HepG2 (cell line): Measurements from ENCODE around the gene TFCP2L1. TPM values are rescaled to one million over a fixed set of nuclear protein-coding genes. Genes with fewer than 3 reads are reported as not detected.

Experiments used
- ATAC-seq: fragments of 200-7000 bp; cut with Tn5 transposase; 3 replicates; pipeline ENCODE4 v1.9.1; 2020; ENCODE audit warnings: mild to moderate bottlenecking, moderate library complexity
- BruUV-seq: library from RNA; stranded (reverse); fragments of 400-500 nt; replicated peaks from 2 replicates; lab custom pipeline; 2021; lab: Mats Ljungman, UMichigan
- CTCF ChIA-PET: fragments of 300-600 bp; formaldehyde crosslinking; extraction: SDS; loops from one replicate; lab custom pipeline; 2021; ENCODE audit warnings: low total read pairs, inconsistent platforms, low intra/inter-chr PET ratio; lab: Yijun Ruan, JAX
- POLR2A ChIA-PET: fragments of 350-600 bp; sonication (Branson Sonifier 250); formaldehyde crosslinking; loops from one replicate; lab custom pipeline; 2020; ENCODE audit warnings: antibody characterized with exemption, inconsistent platforms; lab: Yijun Ruan, JAX
- DNase-seq: peaks from one replicate; pipeline ENCODE4 v3.0.0-alpha.2; 2015; ENCODE audit warnings: low spot score
- FAIRE-seq: peaks from 3 replicates; lab custom pipeline; 2011; peaks lifted over from hg19 to GRCh38; lab: Jason Lieb, UNC
- H2AFZ ChIP-seq: one replicate; pipeline ENCODE4 v1.6.1; 2011; ENCODE audit warnings: low read length, inconsistent platforms
- H3K27ac ChIP-seq: fragments of 300-600 bp; 3 replicates; pipeline ENCODE4 v1.8.0; 2011; ENCODE audit warnings: mixed run types, mild to moderate bottlenecking, mixed read lengths, low read length, inconsistent platforms; ENCODE audit not compliant: insufficient read depth; ENCODE audit errors: extremely low read length
- H3K27me3 ChIP-seq, 2 experiments: fragments of 200-600 bp in 1 of 2; 2 replicates in 1 of 2; 3 replicates in 1 of 2; pipeline versions ENCODE4 v1.6.0 to v1.8.0; 2011; ENCODE audit warnings: low read length in 2 of 2, mild to moderate bottlenecking in 2 of 2, moderate library complexity in 2 of 2, inconsistent platforms in 1 of 2; ENCODE audit not compliant: insufficient read depth in 2 of 2, control insufficient read depth in 1 of 2
- H3K36me3 ChIP-seq, 2 experiments: fragments of 200-600 bp in 1 of 2; replicated peaks in 1 of 2; 2 replicates in 1 of 2; 3 replicates in 1 of 2; pipeline versions ENCODE4 v1.5.1 to v1.8.0; 2011; ENCODE audit warnings: low read length in 2 of 2, inconsistent platforms in 1 of 2; ENCODE audit not compliant: insufficient read depth in 2 of 2, control insufficient read depth in 1 of 2
- H3K4me1 ChIP-seq: 2 replicates; pipeline ENCODE4 v1.5.1; 2012; ENCODE audit warnings: low read length, inconsistent platforms; ENCODE audit not compliant: insufficient read depth
- H3K4me2 ChIP-seq: 2 replicates; pipeline ENCODE4 v1.6.0; 2011; ENCODE audit warnings: low read depth, low read length, inconsistent platforms
- H3K4me3 ChIP-seq, 3 experiments: fragments of 200-600 bp in 1 of 3; sonication (generic), shearing (Covaris generic) in 1 of 3; replicated peaks in 1 of 3; 2 replicates each; pipeline ENCODE4 v1.5.1; 2011 to 2016; ENCODE audit warnings: low read length in 3 of 3, inconsistent platforms in 2 of 3, low read depth in 2 of 3, mild to moderate bottlenecking in 2 of 3, control low read depth in 1 of 3, mixed read lengths in 1 of 3; ENCODE audit not compliant: insufficient read depth in 1 of 3
- H3K79me2 ChIP-seq: one replicate; pipeline ENCODE4 v1.6.1; 2011; ENCODE audit warnings: low read length, inconsistent platforms; ENCODE audit not compliant: insufficient read depth
- H3K9ac ChIP-seq: 2 replicates; pipeline ENCODE4 v1.6.0; 2011; ENCODE audit warnings: mild to moderate bottlenecking, low read depth, low read length, inconsistent platforms; ENCODE audit not compliant: insufficient read depth
- H3K9me3 ChIP-seq: 2 replicates; pipeline ENCODE4 v1.5.1; 2012; ENCODE audit warnings: mild to moderate bottlenecking, low read length
- H4K20me1 ChIP-seq: 2 replicates; pipeline ENCODE4 v1.6.0; 2011; ENCODE audit warnings: inconsistent platforms, mild to moderate bottlenecking, low read length, moderate library complexity; ENCODE audit not compliant: insufficient read depth
- DNMT3B ChIP-seq: conservative IDR thresholded peaks from 2 replicates; pipeline ENCODE4 v1.6.1; 2016; ENCODE audit warnings: missing biosample characterization, control low read depth
- GPN1 ChIP-seq: sonication (generic); formaldehyde crosslinking; IDR thresholded peaks from 2 replicates; pipeline ENCODE4 v1.5.1; 2020; ENCODE audit warnings: missing genetic modification reagents, borderline replicate concordance
- IKZF4 ChIP-seq: sonication (generic); formaldehyde crosslinking; IDR thresholded peaks from 2 replicates; pipeline ENCODE4 v1.5.1; 2020; ENCODE audit warnings: borderline replicate concordance, mild to moderate bottlenecking, low read depth, missing genetic modification reagents; ENCODE audit errors: not compliant biosample characterization
- KDM5B ChIP-seq: sonication (generic); formaldehyde crosslinking; IDR thresholded peaks from 2 replicates; pipeline ENCODE4 v1.4.0; 2020; ENCODE audit warnings: missing genetic modification reagents, mild to moderate bottlenecking, borderline replicate concordance
- RBM22 ChIP-seq: fragments of 200-400 bp; formaldehyde crosslinking; optimal IDR thresholded peaks from 2 replicates; pipeline ENCODE3; 2017; ENCODE audit warnings: mild to moderate bottlenecking, low read length, moderate library complexity
- SATB2 ChIP-seq: sonication (generic); formaldehyde crosslinking; IDR thresholded peaks from 2 replicates; pipeline ENCODE4 v1.5.0; 2020; ENCODE audit warnings: missing genetic modification reagents
- SMARCC2 ChIP-seq: fragments of 450-650 bp; IDR thresholded peaks from 2 replicates; pipeline ENCODE4 v1.6.1; 2017; ENCODE audit warnings: antibody characterized with exemption, mild to moderate bottlenecking
- ZNF10 ChIP-seq: sonication (generic); formaldehyde crosslinking; IDR thresholded peaks from 2 replicates; pipeline ENCODE4 v1.4.0; 2020; ENCODE audit warnings: mild to moderate bottlenecking, low read depth, missing genetic modification reagents, borderline replicate concordance
- ZNF230 ChIP-seq: sonication (generic); formaldehyde crosslinking; IDR thresholded peaks from 2 replicates; pipeline ENCODE4 v1.4.0; 2020; ENCODE audit warnings: mild to moderate bottlenecking, missing genetic modification reagents
- ZNF557 ChIP-seq: sonication (generic); formaldehyde crosslinking; IDR thresholded peaks from 2 replicates; pipeline ENCODE4 v1.4.0; 2020; ENCODE audit warnings: missing genetic modification reagents
- ZNF607 ChIP-seq: sonication (generic); formaldehyde crosslinking; IDR thresholded peaks from 2 replicates; pipeline ENCODE4 v1.5.1; 2020; ENCODE audit warnings: missing genetic modification reagents, mild to moderate bottlenecking, borderline replicate concordance
- ZNF644 ChIP-seq: IDR thresholded peaks from 2 replicates; pipeline ENCODE4 v1.6.1; 2016; ENCODE audit warnings: low read depth
- ZNF672 ChIP-seq: sonication (generic); formaldehyde crosslinking; IDR thresholded peaks from 2 replicates; pipeline ENCODE4 v1.8.1; 2022; ENCODE audit warnings: missing genetic modification reagents
- WGBS: methylation state at CpG from one replicate; pipeline ENCODE4 v1.1.6; 2017; ENCODE audit warnings: low lambda C conversion rate; 5-methylcytosine and 5-hydroxymethylcytosine counted together
- in situ Hi-C: cut with HindIII; loops from 2 replicates; pipeline ENCODE4 v1.10.0; 2017; ENCODE audit warnings: low pct_unique_long_range_greater_than_20kb; ENCODE audit not compliant: extremely low pct_ligation_motif_present
- intact Hi-C: fragments of 100-400 bp; cut with micrococcal nuclease; formaldehyde crosslinking; loops from one replicate; pipeline ENCODE4 v1.10.0; 2022; ENCODE audit not compliant: unreplicated experiment
- polyA plus RNA-seq, 8 experiments: library from polyadenylated mRNA; depleted of rRNA in 3 of 8; stranded (reverse) in 7 of 8; unstranded in 1 of 8; fragments of >200 nt; fragmentation: Illumina TruSeq in 4 of 8; extraction: Trizol in 4 of 8; gene quantifications; 2 replicates each; pipeline versions ENCODE4 v1.2.1 to v1.2.3, GENCODE V29; 2011 to 2016; ENCODE audit warnings: low read depth in 4 of 8, missing spikeins in 1 of 8, mixed read lengths in 1 of 8; ENCODE audit not compliant: insufficient read depth in 1 of 8
- total RNA-seq, 5 experiments: library from RNA; depleted of rRNA; stranded (reverse); fragments of >200 nt; fragmentation: Illumina TruSeq; extraction: Trizol; gene quantifications; 2 replicates each; pipeline ENCODE4 v1.2.3, GENCODE V29; 2016; ENCODE audit warnings: low read depth in 1 of 5
- TF ChIP-seq, protein P1 (sequence below): sonication (generic); formaldehyde crosslinking; IDR thresholded peaks from 2 replicates; pipeline ENCODE4 v1.8.1; 2023; ENCODE audit warnings: missing genetic modification reagents, mild to moderate bottlenecking, borderline replicate concordance
- TF ChIP-seq, protein P2 (sequence below): sonication (generic); formaldehyde crosslinking; IDR thresholded peaks from 2 replicates; pipeline ENCODE4 v1.5.0; 2020; ENCODE audit warnings: missing genetic modification reagents, mild to moderate bottlenecking, borderline replicate concordance
- TF ChIP-seq, protein P3 (sequence below): sonication (generic); formaldehyde crosslinking; IDR thresholded peaks from 2 replicates; pipeline ENCODE4 v1.8.1; 2022; ENCODE audit warnings: low read depth, mild to moderate bottlenecking, missing genetic modification reagents
- TF ChIP-seq, protein P4 (sequence below): sonication (generic); formaldehyde crosslinking; IDR thresholded peaks from 2 replicates; pipeline ENCODE4 v1.9.0; 2021; ENCODE audit warnings: missing genetic modification reagents, mild to moderate bottlenecking, borderline replicate concordance

TFCP2L1 gene
- total and polyA plus RNA-seq, 2 of the 13 experiments (the other 11 are each of a cell fraction or from before 2014, with no cell fraction given) = under 0.01 TPM; not detected in 1

- CTCF ChIA-PET = no interaction called here
- H2AFZ ChIP-seq = no peak overlapping the region
- 22% methylated on average over 5 of the region's 7 CpGs for WGBS
- no peak for FAIRE-seq
- H3K4me2 ChIP-seq = no peak overlapping the region
- in situ Hi-C loops = no loop called here
- H3K27ac ChIP-seq = no peak overlapping the region
- H3K27me3 ChIP-seq = peaks cover 7 to 39% of the 10 kb centered on the region in 2 experiments
- no peak overlapping the region for H3K9ac ChIP-seq
- H3K9me3 ChIP-seq = peaks cover 7% of the 10 kb centered on the region; the same call in 1 of the 2 replicates
- no peak for ATAC-seq
- POLR2A ChIA-PET = no interaction called here
- H4K20me1 ChIP-seq = no peaks in the 10 kb centered on the region
- no peak overlapping the region for H3K4me3 ChIP-seq
- no peak for DNase-seq
- no peaks in the 10 kb centered on the region for H3K79me2 ChIP-seq
- no peaks in the 10 kb centered on the region for H3K36me3 ChIP-seq
- BruUV-seq = no TSS peak
- H3K4me1 ChIP-seq = no peaks in the 10 kb centered on the region
- intact Hi-C loops = no loop called here
- TF ChIP-seq KDM5B = no peak
- no peak for TF ChIP-seq ZNF557
- no peak for TF ChIP-seq ZNF644 (CRISPR knock-in tag)
- TF ChIP-seq, protein P1, sequence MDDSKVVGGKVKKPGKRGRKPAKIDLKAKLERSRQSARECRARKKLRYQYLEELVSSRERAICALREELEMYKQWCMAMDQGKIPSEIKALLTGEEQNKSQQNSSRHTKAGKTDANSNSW (CRISPR knock-in tag) = no peak
- no peak for TF ChIP-seq ZNF230 (CRISPR knock-in tag)
- TF ChIP-seq SATB2 (CRISPR knock-in tag) = no peak
- no peak for TF ChIP-seq ZNF607 (CRISPR knock-in tag)
- TF ChIP-seq SMARCC2 = no peak
- no peak for TF ChIP-seq ZNF10 (CRISPR knock-in tag)
- TF ChIP-seq RBM22 = no peak
- TF ChIP-seq ZNF672 (CRISPR knock-in tag) = no peak
- TF ChIP-seq, protein P2, sequence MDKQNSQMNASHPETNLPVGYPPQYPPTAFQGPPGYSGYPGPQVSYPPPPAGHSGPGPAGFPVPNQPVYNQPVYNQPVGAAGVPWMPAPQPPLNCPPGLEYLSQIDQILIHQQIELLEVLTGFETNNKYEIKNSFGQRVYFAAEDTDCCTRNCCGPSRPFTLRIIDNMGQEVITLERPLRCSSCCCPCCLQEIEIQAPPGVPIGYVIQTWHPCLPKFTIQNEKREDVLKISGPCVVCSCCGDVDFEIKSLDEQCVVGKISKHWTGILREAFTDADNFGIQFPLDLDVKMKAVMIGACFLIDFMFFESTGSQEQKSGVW = no peak
- TF ChIP-seq, protein P3, sequence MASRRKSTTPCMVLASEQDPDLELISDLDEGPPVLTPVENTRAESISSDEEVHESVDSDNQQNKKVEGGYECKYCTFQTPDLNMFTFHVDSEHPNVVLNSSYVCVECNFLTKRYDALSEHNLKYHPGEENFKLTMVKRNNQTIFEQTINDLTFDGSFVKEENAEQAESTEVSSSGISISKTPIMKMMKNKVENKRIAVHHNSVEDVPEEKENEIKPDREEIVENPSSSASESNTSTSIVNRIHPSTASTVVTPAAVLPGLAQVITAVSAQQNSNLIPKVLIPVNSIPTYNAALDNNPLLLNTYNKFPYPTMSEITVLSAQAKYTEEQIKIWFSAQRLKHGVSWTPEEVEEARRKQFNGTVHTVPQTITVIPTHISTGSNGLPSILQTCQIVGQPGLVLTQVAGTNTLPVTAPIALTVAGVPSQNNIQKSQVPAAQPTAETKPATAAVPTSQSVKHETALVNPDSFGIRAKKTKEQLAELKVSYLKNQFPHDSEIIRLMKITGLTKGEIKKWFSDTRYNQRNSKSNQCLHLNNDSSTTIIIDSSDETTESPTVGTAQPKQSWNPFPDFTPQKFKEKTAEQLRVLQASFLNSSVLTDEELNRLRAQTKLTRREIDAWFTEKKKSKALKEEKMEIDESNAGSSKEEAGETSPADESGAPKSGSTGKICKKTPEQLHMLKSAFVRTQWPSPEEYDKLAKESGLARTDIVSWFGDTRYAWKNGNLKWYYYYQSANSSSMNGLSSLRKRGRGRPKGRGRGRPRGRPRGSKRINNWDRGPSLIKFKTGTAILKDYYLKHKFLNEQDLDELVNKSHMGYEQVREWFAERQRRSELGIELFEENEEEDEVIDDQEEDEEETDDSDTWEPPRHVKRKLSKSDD (CRISPR knock-in tag) = no peak
- TF ChIP-seq, protein P4, sequence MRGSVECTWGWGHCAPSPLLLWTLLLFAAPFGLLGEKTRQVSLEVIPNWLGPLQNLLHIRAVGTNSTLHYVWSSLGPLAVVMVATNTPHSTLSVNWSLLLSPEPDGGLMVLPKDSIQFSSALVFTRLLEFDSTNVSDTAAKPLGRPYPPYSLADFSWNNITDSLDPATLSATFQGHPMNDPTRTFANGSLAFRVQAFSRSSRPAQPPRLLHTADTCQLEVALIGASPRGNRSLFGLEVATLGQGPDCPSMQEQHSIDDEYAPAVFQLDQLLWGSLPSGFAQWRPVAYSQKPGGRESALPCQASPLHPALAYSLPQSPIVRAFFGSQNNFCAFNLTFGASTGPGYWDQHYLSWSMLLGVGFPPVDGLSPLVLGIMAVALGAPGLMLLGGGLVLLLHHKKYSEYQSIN = no peak
- TF ChIP-seq DNMT3B (CRISPR knock-in tag) = no peak
- TF ChIP-seq IKZF4 (CRISPR knock-in tag) = no peak
- TF ChIP-seq GPN1 (CRISPR knock-in tag) = no peak
Observed at GRCh38 chr2:121171625-121172119, 113.3 kb downstream of the TFCP2L1 start.
